Measurements from ENCODE around the gene ATRIP.

The ATRIP gene

DNA sequence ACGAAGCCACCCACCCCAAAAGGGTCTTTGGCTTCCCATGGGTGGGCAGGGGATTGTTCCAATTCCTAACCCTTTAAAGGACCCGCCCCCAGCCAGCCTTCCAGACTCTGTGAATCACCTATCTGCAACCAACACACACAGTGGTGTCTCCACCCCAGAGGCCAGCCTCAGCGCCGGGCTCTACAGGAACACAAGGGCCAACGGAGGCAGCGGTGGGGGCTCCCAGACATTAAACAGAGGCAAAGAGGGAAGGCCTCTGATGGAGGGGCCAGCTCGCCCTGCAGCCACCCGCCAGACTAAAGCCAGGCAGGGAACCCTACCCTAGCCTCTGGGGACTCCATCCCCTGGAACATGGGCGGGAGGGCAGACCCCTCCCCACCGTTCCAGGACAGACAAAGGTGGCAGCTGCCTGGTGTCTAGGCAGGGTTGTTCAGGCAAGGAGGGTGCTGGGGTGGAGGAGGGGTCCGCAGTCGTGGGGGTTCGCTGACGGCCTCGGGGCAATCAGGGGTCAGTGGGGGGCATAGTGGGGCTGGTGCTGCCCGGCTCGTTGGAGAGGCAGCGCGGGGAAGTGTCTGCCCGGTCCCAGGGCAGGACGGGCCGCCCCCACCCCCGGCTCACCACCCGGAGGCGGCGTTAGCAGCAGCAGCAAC lies 57.0 kb downstream of the ATRIP start:
- DNase-seq (ENCODE audit: low read depth, low spot score): peak; percentile 72

GRCh38 chr3:48504051-48504946 lies 57.8 kb downstream of the ATRIP start, which contains the start of gene SHISA5:
SHISA5 (minus strand) TSS chr3:48504174; CDS start chr3:48504094, 80 bp downstream.
- peak; percentile 48 for DNase-seq (ENCODE audit: low read depth, low spot score)

DNA sequence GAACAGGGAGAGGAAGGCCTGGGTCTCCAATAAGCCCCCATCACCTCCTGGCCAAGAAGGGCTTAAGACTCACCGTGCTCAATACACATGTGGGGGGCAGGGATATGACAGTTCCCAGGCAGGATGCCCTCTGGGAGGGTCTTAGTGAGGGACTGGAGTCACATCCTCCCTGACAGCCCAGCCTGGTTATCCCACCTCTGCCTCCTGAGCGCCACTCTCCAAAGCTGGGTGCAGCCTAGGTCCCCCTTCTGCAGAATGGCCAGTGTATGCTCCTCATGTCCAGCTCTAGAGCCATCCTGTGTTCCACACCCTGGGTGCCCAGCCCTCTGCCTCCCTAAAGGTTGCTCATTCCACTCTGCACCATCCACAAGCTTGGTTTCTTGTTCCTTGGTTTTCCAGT lies 58.6 kb downstream of the ATRIP start:
- no peak for DNase-seq (ENCODE audit: low read depth, low spot score)

- no peak for DNase-seq (ENCODE audit: low read depth, low spot score)
These were observed 59.5 kb downstream of the ATRIP start for GRCh38 chr3:48505968-48506504.

DNA sequence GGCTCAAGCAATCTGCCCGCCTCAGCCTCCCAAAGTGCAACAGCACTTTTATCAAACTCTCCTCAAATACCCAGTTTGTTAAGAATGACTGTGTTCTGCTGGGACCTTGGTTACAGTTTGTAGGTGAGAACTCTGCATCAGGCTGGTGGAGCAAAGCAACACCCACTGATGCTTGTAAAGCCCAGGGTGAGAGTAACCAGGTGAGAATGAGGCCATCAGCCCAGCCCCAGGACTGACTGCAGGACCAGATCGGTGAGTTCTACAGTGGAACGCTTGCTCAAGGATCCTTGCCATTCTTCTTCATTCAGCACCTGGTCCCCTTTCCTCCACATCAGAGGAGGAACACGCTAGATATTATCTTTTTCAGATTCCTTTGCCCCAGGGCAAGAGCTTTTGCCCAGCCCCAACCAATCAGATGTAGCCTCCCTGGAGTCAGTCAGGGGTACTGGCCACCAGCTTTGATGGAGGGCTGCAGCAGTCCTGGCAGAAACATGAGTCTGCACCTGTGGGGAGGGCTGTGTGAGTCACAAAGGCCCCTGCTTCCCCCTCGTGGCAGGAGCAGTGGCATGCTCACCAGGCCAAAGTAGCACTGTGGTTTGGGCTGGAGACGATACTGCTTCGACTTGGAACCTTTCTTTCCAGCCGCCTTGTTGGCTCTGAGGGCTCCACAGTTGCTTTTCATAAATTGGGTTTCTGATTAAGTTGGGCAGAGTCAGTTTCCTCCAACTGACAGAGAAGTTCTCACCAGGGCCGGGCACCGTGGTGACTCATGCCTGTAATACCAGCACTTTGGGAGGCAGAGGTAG lies 60.9 kb downstream of the ATRIP start:
- DNase-seq (ENCODE audit: low read depth, low spot score): peak; percentile 98

- DNase-seq (ENCODE audit: low read depth, low spot score): no peak
These were observed 65.0 kb downstream of the ATRIP start for GRCh38 chr3:48511551-48511950.

- DNase-seq (ENCODE audit: low read depth, low spot score): peak; percentile 45
These were observed 68.1 kb downstream of the ATRIP start for GRCh38 chr3:48514431-48515227.

Data from ELF-1 (cell line).